ENCODE results near the gene PSMD3. TPM values are rescaled to one million over a fixed set of nuclear protein-coding genes. Genes with fewer than 3 reads are reported as not detected.

The PSMD3 gene
- total RNA-seq, 1 donor = 94.8 TPM

GRCh38 chr17:39988206-39988810, 7.7 kb downstream of the PSMD3 start:
- Histone ChIP-seq H3K4me2 (ENCODE audit: insufficient read depth, low read length) (no peak overlapping the region), H3K36me3 (ENCODE audit: insufficient read depth, low read length) (peaks cover 90% of the 10 kb centered on the region)

GRCh38 chr17:39994448-39994847, 13.8 kb downstream of the PSMD3 start:
- no peak overlapping the region for H2AFZ ChIP-seq (ENCODE audit: low read length)
- no peak overlapping the region for H3K27ac ChIP-seq (ENCODE audit: low read depth, low read length)
- TF ChIP-seq, protein P1, sequence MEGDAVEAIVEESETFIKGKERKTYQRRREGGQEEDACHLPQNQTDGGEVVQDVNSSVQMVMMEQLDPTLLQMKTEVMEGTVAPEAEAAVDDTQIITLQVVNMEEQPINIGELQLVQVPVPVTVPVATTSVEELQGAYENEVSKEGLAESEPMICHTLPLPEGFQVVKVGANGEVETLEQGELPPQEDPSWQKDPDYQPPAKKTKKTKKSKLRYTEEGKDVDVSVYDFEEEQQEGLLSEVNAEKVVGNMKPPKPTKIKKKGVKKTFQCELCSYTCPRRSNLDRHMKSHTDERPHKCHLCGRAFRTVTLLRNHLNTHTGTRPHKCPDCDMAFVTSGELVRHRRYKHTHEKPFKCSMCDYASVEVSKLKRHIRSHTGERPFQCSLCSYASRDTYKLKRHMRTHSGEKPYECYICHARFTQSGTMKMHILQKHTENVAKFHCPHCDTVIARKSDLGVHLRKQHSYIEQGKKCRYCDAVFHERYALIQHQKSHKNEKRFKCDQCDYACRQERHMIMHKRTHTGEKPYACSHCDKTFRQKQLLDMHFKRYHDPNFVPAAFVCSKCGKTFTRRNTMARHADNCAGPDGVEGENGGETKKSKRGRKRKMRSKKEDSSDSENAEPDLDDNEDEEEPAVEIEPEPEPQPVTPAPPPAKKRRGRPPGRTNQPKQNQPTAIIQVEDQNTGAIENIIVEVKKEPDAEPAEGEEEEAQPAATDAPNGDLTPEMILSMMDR (IDR thresholded peaks at IDR 0.05; ENCODE audit: extremely low read depth, low read depth, low read length) = no peak
- H3K4me2 ChIP-seq (ENCODE audit: insufficient read depth, low read length) = no peak overlapping the region
- no peaks in the 10 kb centered on the region for H3K27me3 ChIP-seq (ENCODE audit: insufficient read depth, low read length)
- no peaks in the 10 kb centered on the region for H3K9me3 ChIP-seq (ENCODE audit: low read depth, low read length)
- no peaks in the 10 kb centered on the region for H3K4me1 ChIP-seq (ENCODE audit: insufficient read depth, low read length)
- no peak overlapping the region for H3K4me3 ChIP-seq (ENCODE audit: insufficient read depth, low read length)
- H3K79me2 ChIP-seq (ENCODE audit: insufficient read depth, low read length) = no peaks in the 10 kb centered on the region
- no peak for DNase-seq (ENCODE audit: insufficient read length, low spot score, missing footprints)
- peaks cover 9% of the 10 kb centered on the region for H4K20me1 ChIP-seq (ENCODE audit: insufficient read depth, low read length)
- H3K36me3 ChIP-seq (ENCODE audit: insufficient read depth, low read length) = peaks cover 78% of the 10 kb centered on the region

More at GRCh38 chr17:39988206-39988810, 7.7 kb downstream of the PSMD3 start:
- no peak for DNase-seq (ENCODE audit: insufficient read length, low spot score, missing footprints)
- no peak overlapping the region for H3K27ac ChIP-seq (ENCODE audit: low read depth, low read length)
- no peaks in the 10 kb centered on the region for H3K9me3 ChIP-seq (ENCODE audit: low read depth, low read length)
- no peak overlapping the region for H2AFZ ChIP-seq (ENCODE audit: low read length)
- TF ChIP-seq, protein P1 (IDR thresholded peaks at IDR 0.05; ENCODE audit: extremely low read depth, low read depth, low read length) = no peak
- no peaks in the 10 kb centered on the region for H3K4me1 ChIP-seq (ENCODE audit: insufficient read depth, low read length)
- H3K4me3 ChIP-seq (ENCODE audit: insufficient read depth, low read length) = no peak overlapping the region
- H4K20me1 ChIP-seq (ENCODE audit: insufficient read depth, low read length) = peaks cover 12% of the 10 kb centered on the region
- H3K79me2 ChIP-seq (ENCODE audit: insufficient read depth, low read length) = peaks cover 19% of the 10 kb centered on the region
- H3K27me3 ChIP-seq (ENCODE audit: insufficient read depth, low read length) = no peaks in the 10 kb centered on the region

- Histone ChIP-seq H4K20me1 (ENCODE audit: insufficient read depth, low read length) (peaks cover 9% of the 10 kb centered on the region), H3K36me3 (ENCODE audit: insufficient read depth, low read length) (peaks cover 68% of the 10 kb centered on the region), H3K27ac (ENCODE audit: low read depth, low read length) (no peak overlapping the region), H3K9me3 (ENCODE audit: low read depth, low read length) (no peaks in the 10 kb centered on the region), H2AFZ (ENCODE audit: low read length) (no peak overlapping the region), H3K4me1 (ENCODE audit: insufficient read depth, low read length) (no peaks in the 10 kb centered on the region), H3K4me2 (ENCODE audit: insufficient read depth, low read length) (no peak overlapping the region), H3K27me3 (ENCODE audit: insufficient read depth, low read length) (no peaks in the 10 kb centered on the region), H3K4me3 (ENCODE audit: insufficient read depth, low read length) (no peak overlapping the region), H3K79me2 (ENCODE audit: insufficient read depth, low read length) (no peaks in the 10 kb centered on the region)
- no peak for DNase-seq (ENCODE audit: insufficient read length, low spot score, missing footprints)
- TF ChIP-seq, protein P1 (IDR thresholded peaks at IDR 0.05; ENCODE audit: extremely low read depth, low read depth, low read length) = no peak
Observed at GRCh38 chr17:39995438-39995837, 14.8 kb downstream of the PSMD3 start.

DNA sequence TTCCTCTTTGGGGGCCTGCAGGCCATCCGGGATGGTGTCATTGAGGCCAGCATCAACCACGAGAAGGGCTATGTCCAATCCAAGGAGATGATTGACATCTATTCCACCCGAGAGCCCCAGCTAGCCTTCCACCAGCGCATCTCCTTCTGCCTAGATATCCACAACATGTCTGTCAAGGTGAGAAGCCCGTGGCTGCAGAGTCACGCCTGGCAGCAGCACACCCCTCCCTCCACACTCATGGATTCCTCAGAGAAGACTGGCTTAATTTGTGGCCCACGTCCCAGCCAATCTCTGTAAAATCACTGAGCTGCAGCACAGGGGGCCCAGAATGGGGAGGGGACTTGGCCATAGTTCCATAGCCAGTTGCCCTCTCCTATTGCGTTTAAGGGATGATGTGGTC, 15.6 kb downstream of the PSMD3 start:
- no peaks in the 10 kb centered on the region for H3K9me3 ChIP-seq (ENCODE audit: low read depth, low read length)
- no peaks in the 10 kb centered on the region for H3K27me3 ChIP-seq (ENCODE audit: insufficient read depth, low read length)
- H2AFZ ChIP-seq (ENCODE audit: low read length) = no peak overlapping the region
- peaks cover 63% of the 10 kb centered on the region for H3K36me3 ChIP-seq (ENCODE audit: insufficient read depth, low read length)
- H3K4me1 ChIP-seq (ENCODE audit: insufficient read depth, low read length) = no peaks in the 10 kb centered on the region
- H3K27ac ChIP-seq (ENCODE audit: low read depth, low read length) = no peak overlapping the region
- H3K4me2 ChIP-seq (ENCODE audit: insufficient read depth, low read length) = no peak overlapping the region
- TF ChIP-seq, protein P1 (IDR thresholded peaks at IDR 0.05; ENCODE audit: extremely low read depth, low read depth, low read length) = no peak
- H3K79me2 ChIP-seq (ENCODE audit: insufficient read depth, low read length) = no peaks in the 10 kb centered on the region
- no peak for DNase-seq (ENCODE audit: insufficient read length, low spot score, missing footprints)
- H3K4me3 ChIP-seq (ENCODE audit: insufficient read depth, low read length) = no peak overlapping the region
- peaks cover 9% of the 10 kb centered on the region for H4K20me1 ChIP-seq (ENCODE audit: insufficient read depth, low read length)

Data from osteoblast (primary cell).